Stimulated activated CD4-positive, alpha-beta T cell treated with anti-CD3 and anti-CD28 coated beads, Interleukin-2, amount 100 ng/mL, for 24 hours (primary cell): Measurements from ENCODE around the gene EXOC3L1.

Experiments used
- DNase-seq, 2 donors: peaks; one replicate each; pipeline ENCODE4 v3.0.0-alpha.2; 2020

EXOC3L1 gene

DNA sequence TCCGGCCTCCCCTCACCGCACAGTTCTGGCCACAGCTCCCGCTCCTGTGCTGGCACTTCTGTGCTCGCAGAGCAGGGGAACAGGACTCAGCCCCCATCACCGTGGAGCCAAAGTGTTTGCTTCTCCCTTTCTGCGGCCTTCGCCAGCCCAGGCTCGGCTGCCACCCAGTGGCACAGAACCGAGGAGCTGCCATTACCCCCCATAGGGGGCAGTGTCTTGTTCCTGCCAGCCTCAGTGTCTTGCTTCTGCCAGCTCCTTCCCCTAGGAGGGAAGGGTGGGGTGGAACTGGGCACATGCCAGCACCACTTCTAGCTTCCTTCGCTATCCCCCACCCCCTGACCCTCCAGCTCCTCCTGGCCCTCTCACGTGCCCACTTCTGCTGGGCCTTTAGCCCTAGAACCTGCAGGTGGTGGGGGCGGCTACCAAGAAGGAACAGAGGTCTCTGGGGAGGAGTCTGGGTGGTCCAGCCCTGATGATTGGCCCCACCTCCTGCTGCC is 8.3 kb upstream of the EXOC3L1 start:
- no peak for DNase-seq

- DNase-seq: no peak
These were observed 7.8 kb upstream of the EXOC3L1 start for GRCh38 chr16:67197704-67198103.

GRCh38 chr16:67196881-67197280 is 6.9 kb upstream of the EXOC3L1 start:
- no peak for DNase-seq

DNA sequence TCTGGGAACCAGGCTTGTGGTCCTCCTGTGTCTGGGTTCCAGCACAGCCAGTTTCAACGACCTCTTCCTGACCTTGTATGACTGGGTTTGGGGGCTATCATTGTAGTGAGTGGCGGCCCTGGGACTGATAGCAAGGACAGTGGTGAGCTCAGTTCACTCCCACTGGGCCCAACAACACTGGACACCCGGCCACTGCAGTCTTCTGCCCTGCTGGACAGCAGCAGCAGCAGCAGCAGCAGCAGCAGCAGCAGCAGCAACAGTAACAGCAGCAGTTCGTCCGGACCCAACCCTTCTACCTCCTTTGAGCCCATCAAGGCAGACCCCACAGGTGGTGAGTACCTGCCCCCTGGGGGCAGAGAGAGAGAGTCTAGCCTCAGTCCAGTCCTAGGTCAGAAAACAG is 5.7 kb upstream of the EXOC3L1 start:
- DNase-seq: no peak

DNA sequence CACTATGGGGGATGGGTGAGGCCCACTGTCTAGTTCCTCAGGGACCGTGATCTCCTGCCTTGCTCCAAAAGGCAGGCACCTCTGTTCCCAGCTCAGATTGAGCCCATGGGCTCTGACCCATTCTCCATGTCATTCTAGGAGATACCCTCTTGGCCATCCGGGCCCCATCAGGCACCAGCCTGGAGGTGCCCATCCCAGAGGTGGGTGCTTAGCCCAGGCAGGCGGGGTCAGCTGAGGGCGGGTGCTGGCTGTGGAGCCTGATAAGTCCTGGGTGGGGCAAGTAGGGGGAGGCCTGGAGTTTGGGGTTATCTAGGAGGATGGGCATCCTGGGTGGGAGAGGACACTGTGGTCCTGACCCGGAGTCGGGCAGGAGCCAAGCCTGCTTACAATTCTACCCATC is 4.3 kb upstream of the EXOC3L1 start:
- DNase-seq: no peak

GRCh38 chr16:67193536-67193935 is 3.6 kb upstream of the EXOC3L1 start:
- DNase-seq: no peak

DNA sequence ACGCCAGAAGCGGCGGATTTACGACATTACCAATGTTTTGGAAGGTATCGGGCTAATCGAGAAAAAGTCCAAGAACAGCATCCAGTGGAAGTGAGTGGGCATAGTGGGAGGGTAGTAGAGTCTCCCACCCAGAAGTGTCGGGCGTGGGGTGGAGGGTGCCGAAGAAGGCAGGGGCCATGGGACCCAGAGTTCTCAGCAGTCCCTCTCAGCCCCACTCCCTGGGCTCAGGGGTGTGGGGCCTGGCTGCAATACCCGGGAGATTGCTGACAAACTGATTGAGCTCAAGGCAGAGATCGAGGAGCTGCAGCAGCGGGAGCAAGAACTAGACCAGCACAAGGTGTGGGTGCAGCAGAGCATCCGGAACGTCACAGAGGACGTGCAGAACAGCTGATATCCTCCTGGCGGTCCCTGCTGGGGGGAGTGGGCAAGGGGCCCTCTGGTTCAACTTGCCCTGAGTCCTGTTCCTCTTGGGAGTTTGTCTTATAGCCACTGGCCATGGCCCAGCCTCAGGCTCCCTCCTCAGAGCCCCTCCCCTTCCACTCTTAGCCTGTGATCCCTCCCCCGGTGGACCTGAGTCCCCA is 2.9 kb upstream of the EXOC3L1 start:
- no peak for DNase-seq

- peak; percentile 89 to 92 for DNase-seq
These were observed 2.2 kb upstream of the EXOC3L1 start, which contains the start of gene E2F4 for GRCh38 chr16:67191995-67192681. Gene E2F4, plus strand, starts transcription at chr16:67192155. Its CDS starts 73 bp downstream, at chr16:67192228.

- DNase-seq: no peak
These were observed 1.6 kb upstream of the EXOC3L1 start for GRCh38 chr16:67191411-67191994.

GRCh38 chr16:67190448-67191399 is 788 bp upstream of the EXOC3L1 start:
- no peak for DNase-seq

GRCh38 chr16:67188798-67189197 is 1.1 kb downstream of the EXOC3L1 start:
- no peak for DNase-seq

- DNase-seq: no peak
These were observed 1.6 kb downstream of the EXOC3L1 start for GRCh38 chr16:67188323-67188722.

DNA sequence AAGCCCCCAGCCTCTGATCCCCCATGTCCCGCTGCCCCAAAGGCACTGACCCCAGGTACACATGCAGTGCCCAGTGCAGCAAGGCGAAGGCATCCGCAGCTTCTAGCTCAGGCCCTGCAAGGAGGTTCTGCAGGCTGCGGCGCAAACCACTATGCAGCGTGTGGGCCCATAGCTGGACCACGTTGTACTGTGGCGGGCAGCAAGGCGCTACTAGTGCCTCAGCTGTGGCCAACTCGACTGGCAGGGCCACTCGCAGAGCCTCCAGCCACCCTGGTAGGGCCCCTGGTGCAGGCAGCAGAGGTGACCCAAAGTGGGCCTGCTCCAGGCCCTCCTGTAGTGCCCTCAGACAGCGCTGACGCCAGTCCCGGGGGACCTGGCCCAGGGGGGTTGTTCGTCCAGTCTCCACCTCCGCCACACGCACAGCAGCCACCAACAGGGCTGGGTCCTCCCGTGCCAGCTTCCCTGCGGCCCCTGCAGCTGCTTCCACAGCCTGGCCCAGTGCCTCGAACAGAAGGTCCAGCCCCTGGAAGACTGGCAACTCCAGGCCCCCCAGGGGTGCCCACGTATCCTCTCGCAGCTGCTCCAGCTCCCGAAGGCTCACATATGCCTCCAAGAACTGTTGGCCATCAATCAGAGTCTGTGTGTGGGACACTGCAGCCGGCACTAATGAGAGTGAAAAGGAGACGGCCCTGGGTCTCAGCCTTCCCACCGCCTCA is 2.6 kb downstream of the EXOC3L1 start:
- no peak for DNase-seq

- DNase-seq: no peak
These were observed 3.4 kb downstream of the EXOC3L1 start for GRCh38 chr16:67186550-67186950.

GRCh38 chr16:67185651-67186134 is 4.2 kb downstream of the EXOC3L1 start:
- DNase-seq: no peak

- peak; percentile 90 for DNase-seq
These were observed 4.8 kb downstream of the EXOC3L1 start for GRCh38 chr16:67184995-67185650.

GRCh38 chr16:67184453-67184994 is 5.4 kb downstream of the EXOC3L1 start:
- peak in 1 of 2 donors; percentile 57 for DNase-seq

DNA sequence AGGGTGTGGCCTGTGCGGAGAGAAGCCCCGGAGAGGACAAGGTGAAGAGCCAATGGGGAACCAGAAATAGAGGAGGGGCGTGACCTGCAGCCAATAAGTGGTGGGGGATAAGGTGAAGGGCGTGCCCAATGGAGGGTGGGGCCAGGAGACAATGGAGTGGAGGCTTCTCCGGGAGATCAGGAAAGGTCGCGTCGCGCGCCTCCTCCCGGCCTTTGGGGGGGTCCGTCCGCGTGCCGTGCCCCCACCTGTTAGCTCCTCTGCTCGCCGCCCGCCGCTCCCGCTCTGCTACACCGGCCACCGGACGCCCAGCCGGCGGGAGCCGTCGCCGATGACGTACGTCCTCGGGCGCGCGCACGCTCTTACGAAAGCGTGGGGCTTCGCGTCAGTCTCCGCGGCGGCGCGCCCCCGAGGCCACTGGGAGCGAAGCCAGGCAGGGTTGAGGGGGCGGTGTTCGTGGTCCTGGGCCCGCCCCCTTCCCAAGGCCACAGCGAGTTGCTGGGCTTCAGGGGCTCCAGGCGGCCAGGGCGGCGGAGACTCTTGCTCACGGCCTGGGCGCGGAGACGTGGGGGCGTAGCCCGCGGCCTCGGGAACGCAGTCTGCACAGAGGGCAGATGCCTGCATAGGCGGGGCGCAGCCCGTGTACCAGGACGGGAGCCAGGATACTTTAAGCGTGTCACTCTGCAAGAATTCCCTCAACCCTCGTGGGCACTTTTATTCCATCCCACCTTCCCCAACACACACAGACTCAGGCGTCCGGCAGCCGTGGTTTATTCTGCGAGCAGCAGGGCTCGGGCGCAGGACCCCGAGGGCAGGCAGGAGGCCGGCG is 6.1 kb downstream of the EXOC3L1 start, which contains the start of gene MATCAP1:
Gene MATCAP1, minus strand, starts transcription at position 337 of the 826 bp plus-strand sequence. CDS start 3,353 bp downstream, outside the sequence.
- peak; percentile 93 to 95 for DNase-seq

- no peak for DNase-seq
These were observed 6.7 kb downstream of the EXOC3L1 start for GRCh38 chr16:67183284-67183626.

GRCh38 chr16:67182288-67182687 is 7.6 kb downstream of the EXOC3L1 start:
- DNase-seq: no peak
